NCI-H2227 (cell line): ENCODE measurements around the gene ARMH4.

Experiments
- DNase-seq: peaks from one replicate; lab custom pipeline; 2025; ENCODE audit not compliant: unreplicated experiment; lab: John Stamatoyannopoulos, UW

Gene ARMH4

GRCh38 chr14:58055497-58056010 lies 96.5 kb downstream of the ARMH4 start:
- DNase-seq = no peak

GRCh38 chr14:58054100-58054499 lies 97.9 kb downstream of the ARMH4 start:
- no peak for DNase-seq

DNA sequence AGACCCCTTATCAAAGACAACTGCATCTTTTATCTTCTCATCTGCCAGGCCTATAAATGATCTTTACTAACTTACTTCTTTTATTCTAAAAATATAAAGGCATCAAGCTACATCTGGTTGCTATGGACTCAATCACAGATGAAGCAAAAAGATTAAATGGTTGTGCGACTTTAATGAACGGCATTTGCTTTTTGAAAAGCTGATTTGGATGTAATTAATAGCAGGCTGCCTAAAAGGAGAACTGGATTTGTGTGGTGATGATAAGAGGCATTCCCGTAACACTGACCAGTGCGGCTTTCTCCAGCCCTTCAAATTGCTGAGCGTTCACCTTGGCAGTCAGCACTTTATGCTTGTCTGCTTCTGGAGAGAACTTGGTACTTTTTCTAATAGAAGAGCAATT lies 103.8 kb downstream of the ARMH4 start:
- no peak for DNase-seq

DNA sequence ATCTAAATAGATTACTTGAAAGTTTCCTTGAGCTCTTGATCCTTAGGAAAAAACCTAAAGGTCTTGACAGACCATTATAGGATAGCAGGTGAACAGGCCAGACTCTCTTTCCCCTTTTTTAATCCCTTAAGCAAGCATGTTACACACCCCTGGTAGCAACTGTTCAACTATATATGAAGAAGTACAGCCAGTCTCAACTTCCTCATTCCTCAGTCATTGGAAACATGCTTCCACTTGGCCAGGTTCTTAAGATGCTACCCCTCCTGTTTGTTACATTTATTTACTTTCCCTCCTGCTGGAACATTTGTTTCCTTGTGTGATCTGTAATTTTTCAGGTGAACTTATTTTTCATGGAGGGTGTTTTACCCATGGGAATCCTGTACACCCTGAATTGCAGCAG lies 124.1 kb downstream of the ARMH4 start:
- DNase-seq = no peak

- no peak for DNase-seq
Observed at GRCh38 chr14:58026967-58027366, 125.0 kb downstream of the ARMH4 start.

GRCh38 chr14:58026219-58026618 lies 125.8 kb downstream of the ARMH4 start:
- DNase-seq = no peak

- no peak for DNase-seq
Observed at GRCh38 chr14:58014778-58015177, 137.2 kb downstream of the ARMH4 start.

- no peak for DNase-seq
Observed at GRCh38 chr14:58002618-58003017, 149.4 kb downstream of the ARMH4 start.

DNA sequence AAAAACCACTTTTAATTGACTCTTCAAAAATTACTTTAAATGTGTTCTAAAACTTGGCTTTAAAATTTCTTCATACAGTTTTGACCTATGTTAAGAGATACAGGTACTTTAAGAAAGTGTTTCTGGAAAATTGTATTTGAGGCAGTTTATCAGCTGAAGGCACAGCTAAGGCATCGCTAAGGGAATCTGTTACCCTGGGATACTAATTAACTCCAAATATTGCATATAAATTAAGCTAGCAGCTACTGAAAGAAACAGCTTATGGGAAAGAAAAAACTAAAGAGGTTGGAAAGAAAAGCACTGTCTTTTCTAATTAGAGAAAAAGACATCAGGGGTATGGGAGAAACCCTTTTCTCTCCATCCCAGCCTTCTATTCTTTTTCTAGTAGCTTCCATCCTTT lies 152.0 kb downstream of the ARMH4 start:
- DNase-seq = no peak

DNA sequence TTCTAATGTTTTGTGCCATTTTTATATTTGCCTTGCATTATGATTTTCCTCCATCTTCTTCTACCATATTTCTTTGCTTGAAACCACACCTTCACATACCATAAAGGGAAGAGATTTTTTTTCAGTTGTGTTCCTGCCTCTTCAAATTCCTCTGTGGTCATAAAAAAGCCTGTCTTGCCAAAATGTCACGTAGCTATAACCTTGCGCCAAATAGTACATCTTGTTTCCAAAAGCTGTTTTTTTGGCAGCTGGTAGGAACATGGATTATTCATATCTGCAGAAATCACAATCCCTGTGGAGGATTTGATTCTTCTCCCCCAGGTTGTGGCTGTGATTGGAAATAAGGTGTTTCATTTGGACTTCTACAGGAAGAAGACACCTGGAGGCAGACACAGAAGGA lies 152.5 kb downstream of the ARMH4 start:
- DNase-seq = no peak

- DNase-seq = no peak
Observed at GRCh38 chr14:57998766-57999165, 153.2 kb downstream of the ARMH4 start.

- no peak for DNase-seq
Observed at GRCh38 chr14:57991353-57991752, 160.7 kb downstream of the ARMH4 start.

GRCh38 chr14:57988445-57988844 lies 163.6 kb downstream of the ARMH4 start:
- DNase-seq = no peak

GRCh38 chr14:57987596-57988300 lies 164.3 kb downstream of the ARMH4 start:
- DNase-seq = no peak

- no peak for DNase-seq
Observed at GRCh38 chr14:57987051-57987450, 165.0 kb downstream of the ARMH4 start.

DNA sequence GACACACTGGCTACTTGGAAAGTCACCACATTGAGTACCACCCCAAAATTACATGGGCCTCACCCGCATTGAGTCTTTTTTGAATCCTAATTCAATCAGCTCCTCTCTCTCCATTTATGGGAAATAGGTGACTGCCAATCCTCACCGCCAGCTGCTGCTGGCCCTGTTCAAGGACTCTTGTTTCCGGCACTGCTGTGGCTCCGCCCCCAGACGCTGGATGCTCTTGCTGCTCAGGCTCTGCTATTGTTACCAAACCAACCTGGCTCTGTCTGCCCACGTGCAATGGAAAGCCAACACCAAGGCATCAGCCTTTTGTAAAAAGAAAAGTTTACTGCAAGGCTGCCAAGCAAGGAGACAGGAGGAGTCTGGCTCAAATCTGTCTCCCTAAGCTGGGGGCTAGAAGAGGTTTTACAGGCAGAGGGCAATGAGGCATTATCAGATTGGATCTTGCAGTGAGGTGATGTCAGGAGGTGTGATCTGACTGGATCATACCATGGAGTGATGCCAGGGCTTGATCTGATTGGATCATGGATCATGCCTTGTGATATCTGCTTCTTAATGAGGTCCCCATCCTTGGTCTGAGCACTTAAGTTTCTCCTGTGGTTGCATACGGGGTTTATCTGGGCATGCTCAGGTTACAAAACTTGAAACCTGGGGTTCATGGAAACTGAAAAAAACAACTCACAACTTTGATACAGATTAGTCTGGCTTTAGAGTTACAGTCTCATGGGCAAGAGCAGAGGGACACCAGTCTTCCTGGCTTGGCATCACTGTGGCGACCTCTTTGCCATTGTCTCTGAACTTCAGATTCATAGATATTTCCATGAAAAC lies 169.0 kb downstream of the ARMH4 start:
- DNase-seq = peak; percentile 54

DNA sequence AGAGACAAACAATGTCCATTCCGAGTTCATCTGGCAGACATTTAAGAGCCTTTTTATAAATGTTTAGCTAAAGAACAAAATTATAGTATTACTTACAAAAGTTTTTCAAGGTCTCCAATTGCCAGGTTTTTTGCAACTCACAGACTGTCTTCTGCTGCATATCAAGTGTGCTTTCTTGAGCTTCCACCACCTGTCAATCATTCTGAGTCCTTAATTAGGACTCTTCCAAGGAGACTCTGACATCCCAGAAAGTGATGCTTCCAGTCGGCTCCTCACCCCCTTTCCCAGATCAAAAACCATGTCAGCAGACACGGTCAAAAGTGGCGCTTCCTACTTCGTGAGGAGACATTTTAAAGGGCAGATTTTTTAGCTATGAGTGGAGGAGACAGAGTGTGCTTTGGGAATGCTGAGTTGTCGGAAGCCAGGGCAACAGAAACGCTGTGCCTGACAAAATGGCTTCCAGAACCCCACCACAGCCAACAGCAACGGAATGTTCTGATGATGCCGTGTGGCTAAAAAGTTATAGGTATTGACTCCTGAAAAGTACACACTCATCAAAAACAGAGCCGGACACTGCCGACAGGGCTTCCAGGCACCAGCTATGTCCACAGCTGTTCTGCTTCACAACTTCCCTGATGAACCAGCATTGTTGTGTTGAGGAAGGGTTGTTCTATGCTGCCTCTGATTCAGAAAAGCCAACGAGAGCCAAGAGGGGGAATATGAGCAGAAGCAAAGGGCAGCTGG lies 170.0 kb downstream of the ARMH4 start:
- no peak for DNase-seq

DNA sequence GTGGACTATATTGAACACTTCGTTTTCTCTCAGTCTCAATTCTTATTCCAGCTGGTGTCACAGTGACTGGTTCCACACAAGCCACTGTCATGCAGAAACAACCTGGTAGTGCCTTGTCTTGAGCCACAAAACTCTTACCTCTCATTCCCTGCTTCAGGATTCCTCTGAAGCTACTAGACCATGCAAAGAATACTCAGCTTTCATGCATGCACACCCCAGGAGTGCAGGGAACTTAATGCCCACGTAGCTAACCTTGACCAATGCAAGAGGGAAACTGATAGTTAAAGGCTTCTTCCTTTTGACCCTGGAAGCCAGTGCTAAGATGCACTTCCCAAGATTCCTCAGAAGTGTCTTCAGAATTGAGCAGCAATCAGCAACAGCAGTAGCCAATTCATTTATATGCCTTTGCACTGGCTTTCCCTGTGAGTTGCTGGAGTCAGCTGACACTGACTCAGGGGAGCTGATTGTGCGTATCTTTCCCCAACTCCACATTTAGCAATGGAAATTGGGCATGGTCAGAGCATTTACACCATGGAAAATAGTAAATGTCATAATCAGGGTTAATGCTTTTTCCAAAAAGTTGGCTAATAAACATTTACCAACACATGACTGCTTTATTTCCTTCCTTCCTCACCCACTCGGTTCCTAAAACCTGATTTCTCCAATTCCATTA lies 172.5 kb downstream of the ARMH4 start:
- no peak for DNase-seq

DNA sequence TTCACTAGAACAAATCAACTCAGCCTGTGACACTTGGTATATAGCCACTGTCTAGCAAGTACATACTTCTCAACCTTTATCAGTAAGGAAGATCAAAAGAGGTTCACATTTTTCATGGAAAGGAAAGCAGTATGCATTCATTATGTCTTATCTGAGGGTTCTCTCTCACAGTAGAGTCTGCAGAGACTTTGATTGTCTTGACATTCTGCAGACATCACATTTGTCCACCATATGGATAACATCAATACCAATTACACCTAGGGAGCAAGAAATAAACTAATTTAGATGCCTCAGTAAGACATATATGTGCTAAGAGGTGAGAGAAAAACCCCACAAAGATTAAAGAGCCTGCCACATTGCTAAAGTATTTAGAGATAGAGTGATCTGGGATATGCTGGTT lies 175.3 kb downstream of the ARMH4 start:
- no peak for DNase-seq

GRCh38 chr14:57974896-57975295 lies 177.1 kb downstream of the ARMH4 start:
- DNase-seq = no peak

DNA sequence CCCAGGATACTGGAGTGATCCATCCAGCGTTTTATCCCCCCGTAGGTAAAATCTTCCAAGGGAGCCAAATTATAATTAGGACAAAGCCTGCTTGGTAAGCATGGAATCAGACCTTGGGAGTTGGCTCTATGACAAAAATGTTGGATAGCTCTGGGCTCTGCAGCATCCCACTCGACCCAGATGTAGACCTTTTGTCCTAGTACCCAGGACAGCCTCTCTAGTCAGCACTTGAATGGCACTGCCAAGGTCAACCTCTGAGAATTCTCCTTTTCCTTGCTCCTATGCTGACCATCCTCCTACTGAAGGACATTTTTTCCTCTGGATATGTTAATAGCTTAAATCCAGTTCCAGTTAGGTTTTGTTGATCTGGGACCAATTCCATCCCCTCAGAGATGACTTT lies 181.4 kb downstream of the ARMH4 start:
- DNase-seq = no peak
